Panc1 (cell line): ENCODE data around the gene FBLN2. TPM values are rescaled to one million over a fixed set of nuclear protein-coding genes. Genes with fewer than 3 reads are reported as not detected.

Experiments used
- ATAC-seq: fragments of 200-7000 bp; cut with Tn5 transposase; 2 replicates; pipeline ENCODE4 v1.9.1; 2020; ENCODE audit warnings: mild to moderate bottlenecking, moderate library complexity
- BruUV-seq: library from RNA; stranded (reverse); fragments of 400-500 nt; replicated peaks from 2 replicates; lab custom pipeline; 2021; lab: Mats Ljungman, UMichigan
- CTCF ChIA-PET: fragments of 300-600 bp; sonication (Branson Sonifier 250); formaldehyde crosslinking; loops from one replicate; lab custom pipeline; 2022; ENCODE audit warnings: antibody characterized with exemption; lab: Charles Lee
- POLR2A ChIA-PET: fragments of 300-600 bp; sonication (Branson Sonifier 250); formaldehyde crosslinking; loops from one replicate; lab custom pipeline; 2022; ENCODE audit warnings: antibody characterized with exemption; lab: Charles Lee
- DNase-seq: peaks from one replicate; pipeline ENCODE4 v3.0.0-alpha.2; 2010; ENCODE audit warnings: low read depth, low spot score
- H3K27ac ChIP-seq: 2 replicates; pipeline ENCODE4 v1.5.1; 2011; ENCODE audit warnings: mild to moderate bottlenecking, low read length, inconsistent platforms
- H3K27me3 ChIP-seq: fragments of 200-500 bp; sonication (Bioruptor generic); 2 replicates; pipeline ENCODE4 v1.6.0; 2014; ENCODE audit warnings: low read length, inconsistent platforms; ENCODE audit not compliant: control insufficient read depth, insufficient read depth
- H3K36me3 ChIP-seq: fragments of 200-500 bp; sonication (Bioruptor generic); 2 replicates; pipeline ENCODE4 v1.5.1; 2014; ENCODE audit warnings: inconsistent platforms, mild to moderate bottlenecking, low read length, moderate library complexity; ENCODE audit not compliant: control insufficient read depth, insufficient read depth
- H3K4me1 ChIP-seq: 2 replicates; pipeline ENCODE4 v1.5.1; 2011; ENCODE audit warnings: inconsistent platforms, mild to moderate bottlenecking, low read length, moderate library complexity; ENCODE audit not compliant: control insufficient read depth, insufficient read depth
- H3K4me3 ChIP-seq, 2 experiments: 2 replicates each; pipeline ENCODE4 v1.5.1; 2011 to 2012; ENCODE audit warnings: low read depth in 2 of 2, low read length in 2 of 2, mild to moderate bottlenecking in 2 of 2, inconsistent platforms in 1 of 2, moderate library complexity in 1 of 2
- H3K9me3 ChIP-seq: fragments of 200-500 bp; sonication (Bioruptor generic); 2 replicates; pipeline ENCODE4 v1.5.1; 2014; ENCODE audit warnings: low read depth, mild to moderate bottlenecking, inconsistent platforms, low read length, moderate library complexity; ENCODE audit not compliant: control insufficient read depth, insufficient read depth
- POLR2AphosphoS5 ChIP-seq: IDR thresholded peaks from 2 replicates; pipeline ENCODE4 v1.6.1; 2012; ENCODE audit warnings: mild to moderate bottlenecking, low read depth, low read length, moderate library complexity
- SIN3A ChIP-seq: IDR thresholded peaks from 2 replicates; pipeline ENCODE4 v1.6.1; 2012; ENCODE audit warnings: low read depth, mild to moderate bottlenecking, low read length, moderate library complexity, borderline replicate concordance; ENCODE audit not compliant: insufficient read depth
- TCF7L2 ChIP-seq: IDR thresholded peaks from 2 replicates; pipeline ENCODE4 v1.6.1; 2011; ENCODE audit warnings: mild to moderate bottlenecking, low read depth, low read length, inconsistent platforms
- in situ Hi-C: cut with HindIII; loops from 2 replicates; pipeline ENCODE4 v1.10.0; 2016; ENCODE audit warnings: low sequenced_read_pairs, low pct_unique_long_range_greater_than_20kb
- intact Hi-C: fragments of 100-400 bp; cut with micrococcal nuclease; formaldehyde crosslinking; loops from one replicate; pipeline ENCODE4 v1.10.0; 2022; ENCODE audit not compliant: unreplicated experiment
- total RNA-seq: library from RNA; stranded (reverse); gene quantifications from one replicate; pipeline ENCODE4 v1.2.1, GENCODE V29; 2021; ENCODE audit not compliant: unreplicated experiment
- TF ChIP-seq, protein P1 (sequence below), 2 experiments: IDR thresholded peaks; 2 replicates each; pipeline ENCODE4 v1.6.1; 2011 to 2012; ENCODE audit warnings: low read depth in 2 of 2, control low read depth in 1 of 2, low read length in 1 of 2, mild to moderate bottlenecking in 1 of 2, moderate library complexity in 1 of 2; ENCODE audit not compliant: insufficient read depth in 1 of 2
- TF ChIP-seq, protein P2 (sequence below): fragments of 450-650 bp; IDR thresholded peaks from 2 replicates; pipeline ENCODE4 v1.5.1; 2017; ENCODE audit warnings: mild to moderate bottlenecking

The FBLN2 gene
- total RNA-seq, 1 experiment from 2014 or later: 0.44 TPM

DNA sequence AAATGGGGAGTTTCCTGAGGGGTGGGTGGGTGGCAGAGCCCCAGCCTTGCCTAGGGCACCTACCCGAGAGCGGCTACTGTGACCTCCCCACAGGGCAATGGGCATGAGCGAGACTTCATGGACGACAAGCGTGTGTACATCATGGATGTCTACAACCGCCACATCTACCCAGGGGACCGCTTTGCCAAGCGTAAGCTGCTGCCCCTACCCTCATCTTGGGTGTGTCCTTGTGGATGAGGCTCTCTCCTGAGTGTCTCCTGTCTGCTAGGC, 46.2 kb upstream of the FBLN2 start:
- H3K4me1 ChIP-seq: peaks cover 7% of the 10 kb centered on the region
- no peak for DNase-seq
- H3K9me3 ChIP-seq: no peaks in the 10 kb centered on the region
- intact Hi-C loops: no loop called here
- no peaks in the 10 kb centered on the region for H3K36me3 ChIP-seq
- ChIA-PET POLR2A (no interaction called here), CTCF (interaction anchor here (0.5 to 1.7 kb wide), 2 partner anchors 84 to 145 kb away, joined by 7 to 12 read pairs; no protein-coding TSS in a partner anchor)
- H3K4me3 ChIP-seq: no peak overlapping the region
- ATAC-seq: no peak
- TF ChIP-seq POLR2AphosphoS5: no peak
- no peak for TF ChIP-seq TCF7L2
- H3K27ac ChIP-seq: no peak overlapping the region
- in situ Hi-C loops: no loop called here
- H3K27me3 ChIP-seq: no peaks in the 10 kb centered on the region
- no TSS peak for BruUV-seq

DNA sequence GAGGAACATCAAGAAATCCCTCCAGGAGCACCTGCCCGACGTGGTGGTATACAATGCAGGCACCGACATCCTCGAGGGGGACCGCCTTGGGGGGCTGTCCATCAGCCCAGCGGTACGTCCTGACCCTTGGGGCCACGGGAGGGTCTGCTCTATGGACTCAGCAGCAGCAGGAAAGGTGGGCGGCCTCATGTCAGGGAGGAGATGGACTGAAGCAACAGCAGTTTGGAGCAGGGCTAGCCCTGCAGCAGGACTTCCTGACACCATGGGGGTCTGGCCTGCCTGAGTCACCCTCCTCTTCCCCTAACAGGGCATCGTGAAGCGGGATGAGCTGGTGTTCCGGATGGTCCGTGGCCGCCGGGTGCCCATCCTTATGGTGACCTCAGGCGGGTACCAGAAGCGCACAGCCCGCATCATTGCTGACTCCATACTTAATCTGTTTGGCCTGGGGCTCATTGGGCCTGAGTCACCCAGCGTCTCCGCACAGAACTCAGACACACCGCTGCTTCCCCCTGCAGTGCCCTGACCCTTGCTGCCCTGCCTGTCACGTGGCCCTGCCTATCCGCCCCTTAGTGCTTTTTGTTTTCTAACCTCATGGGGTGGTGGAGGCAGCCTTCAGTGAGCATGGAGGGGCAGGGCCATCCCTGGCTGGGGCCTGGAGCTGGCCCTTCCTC, 44.6 kb upstream of the FBLN2 start:
- no peaks in the 10 kb centered on the region for H3K27me3 ChIP-seq
- intact Hi-C loops (no loop called here), in situ Hi-C loops (no loop called here)
- CTCF ChIA-PET: no interaction called here
- no peaks in the 10 kb centered on the region for H3K9me3 ChIP-seq
- peaks cover 9% of the 10 kb centered on the region for H3K4me1 ChIP-seq
- H3K36me3 ChIP-seq: no peaks in the 10 kb centered on the region
- DNase-seq (no peak), ATAC-seq (peak; percentile 80)
- no peak overlapping the region for H3K4me3 ChIP-seq
- POLR2A ChIA-PET: no interaction called here
- H3K27ac ChIP-seq: no peak overlapping the region
- TF ChIP-seq POLR2AphosphoS5 (no peak), SIN3A (no peak), TCF7L2 (no peak)
- TF ChIP-seq, protein P1, sequence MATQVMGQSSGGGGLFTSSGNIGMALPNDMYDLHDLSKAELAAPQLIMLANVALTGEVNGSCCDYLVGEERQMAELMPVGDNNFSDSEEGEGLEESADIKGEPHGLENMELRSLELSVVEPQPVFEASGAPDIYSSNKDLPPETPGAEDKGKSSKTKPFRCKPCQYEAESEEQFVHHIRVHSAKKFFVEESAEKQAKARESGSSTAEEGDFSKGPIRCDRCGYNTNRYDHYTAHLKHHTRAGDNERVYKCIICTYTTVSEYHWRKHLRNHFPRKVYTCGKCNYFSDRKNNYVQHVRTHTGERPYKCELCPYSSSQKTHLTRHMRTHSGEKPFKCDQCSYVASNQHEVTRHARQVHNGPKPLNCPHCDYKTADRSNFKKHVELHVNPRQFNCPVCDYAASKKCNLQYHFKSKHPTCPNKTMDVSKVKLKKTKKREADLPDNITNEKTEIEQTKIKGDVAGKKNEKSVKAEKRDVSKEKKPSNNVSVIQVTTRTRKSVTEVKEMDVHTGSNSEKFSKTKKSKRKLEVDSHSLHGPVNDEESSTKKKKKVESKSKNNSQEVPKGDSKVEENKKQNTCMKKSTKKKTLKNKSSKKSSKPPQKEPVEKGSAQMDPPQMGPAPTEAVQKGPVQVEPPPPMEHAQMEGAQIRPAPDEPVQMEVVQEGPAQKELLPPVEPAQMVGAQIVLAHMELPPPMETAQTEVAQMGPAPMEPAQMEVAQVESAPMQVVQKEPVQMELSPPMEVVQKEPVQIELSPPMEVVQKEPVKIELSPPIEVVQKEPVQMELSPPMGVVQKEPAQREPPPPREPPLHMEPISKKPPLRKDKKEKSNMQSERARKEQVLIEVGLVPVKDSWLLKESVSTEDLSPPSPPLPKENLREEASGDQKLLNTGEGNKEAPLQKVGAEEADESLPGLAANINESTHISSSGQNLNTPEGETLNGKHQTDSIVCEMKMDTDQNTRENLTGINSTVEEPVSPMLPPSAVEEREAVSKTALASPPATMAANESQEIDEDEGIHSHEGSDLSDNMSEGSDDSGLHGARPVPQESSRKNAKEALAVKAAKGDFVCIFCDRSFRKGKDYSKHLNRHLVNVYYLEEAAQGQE (IDR thresholded peaks at IDR 0.05; ENCODE audit: insufficient read depth in 1 of 2, low read depth in 2 of 2, low read length in 1 of 2): no peak
- TF ChIP-seq, protein P2, sequence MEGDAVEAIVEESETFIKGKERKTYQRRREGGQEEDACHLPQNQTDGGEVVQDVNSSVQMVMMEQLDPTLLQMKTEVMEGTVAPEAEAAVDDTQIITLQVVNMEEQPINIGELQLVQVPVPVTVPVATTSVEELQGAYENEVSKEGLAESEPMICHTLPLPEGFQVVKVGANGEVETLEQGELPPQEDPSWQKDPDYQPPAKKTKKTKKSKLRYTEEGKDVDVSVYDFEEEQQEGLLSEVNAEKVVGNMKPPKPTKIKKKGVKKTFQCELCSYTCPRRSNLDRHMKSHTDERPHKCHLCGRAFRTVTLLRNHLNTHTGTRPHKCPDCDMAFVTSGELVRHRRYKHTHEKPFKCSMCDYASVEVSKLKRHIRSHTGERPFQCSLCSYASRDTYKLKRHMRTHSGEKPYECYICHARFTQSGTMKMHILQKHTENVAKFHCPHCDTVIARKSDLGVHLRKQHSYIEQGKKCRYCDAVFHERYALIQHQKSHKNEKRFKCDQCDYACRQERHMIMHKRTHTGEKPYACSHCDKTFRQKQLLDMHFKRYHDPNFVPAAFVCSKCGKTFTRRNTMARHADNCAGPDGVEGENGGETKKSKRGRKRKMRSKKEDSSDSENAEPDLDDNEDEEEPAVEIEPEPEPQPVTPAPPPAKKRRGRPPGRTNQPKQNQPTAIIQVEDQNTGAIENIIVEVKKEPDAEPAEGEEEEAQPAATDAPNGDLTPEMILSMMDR: no peak
- no TSS peak for BruUV-seq
